ENCODE measurements around the gene CYS1.
"Not testable (repeated sequence)": the region's sequence is repeated elsewhere in the genome, so short reads cannot be mapped to it uniquely, and the experiment has no call there.

CYS1 gene

DNA sequence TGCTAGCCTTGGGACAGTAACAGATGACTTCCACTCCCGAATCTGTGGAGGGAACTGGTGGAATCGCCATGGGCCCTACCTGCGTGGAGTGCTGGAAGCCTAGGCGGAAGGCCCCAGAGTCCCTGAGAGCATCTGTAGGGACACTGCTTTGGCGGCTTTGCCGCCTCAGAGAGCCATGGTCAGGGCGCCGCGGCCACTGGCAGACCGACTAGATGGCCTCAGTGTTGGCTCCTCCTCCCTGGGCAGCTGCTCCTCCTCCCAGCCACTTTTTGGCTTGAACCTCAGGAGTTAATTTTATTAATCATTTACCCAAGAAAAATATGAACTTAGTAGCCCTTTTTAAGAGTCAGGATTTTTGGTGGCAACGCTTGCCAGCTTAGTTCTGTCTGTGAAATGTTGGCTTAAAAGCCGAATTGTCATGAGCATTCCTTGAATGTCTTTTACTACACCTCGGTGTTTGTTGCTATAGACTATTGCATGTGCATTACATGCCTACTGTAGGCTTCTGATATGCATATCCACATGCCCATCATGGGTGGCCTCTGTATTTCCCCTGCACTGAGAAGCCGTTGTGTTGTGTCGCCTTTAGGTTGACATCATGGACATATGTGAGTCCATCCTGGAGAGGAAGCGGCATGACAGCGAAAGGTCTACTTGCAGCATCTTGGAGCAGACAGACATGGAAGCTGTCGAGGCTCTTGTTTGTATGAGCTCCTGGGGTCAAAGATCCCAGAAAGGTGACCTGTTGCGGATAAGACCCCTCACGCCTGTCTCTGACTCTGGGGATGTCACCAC lies 34.5 kb downstream of the CYS1 start:
- DNase-seq = no peak

DNA sequence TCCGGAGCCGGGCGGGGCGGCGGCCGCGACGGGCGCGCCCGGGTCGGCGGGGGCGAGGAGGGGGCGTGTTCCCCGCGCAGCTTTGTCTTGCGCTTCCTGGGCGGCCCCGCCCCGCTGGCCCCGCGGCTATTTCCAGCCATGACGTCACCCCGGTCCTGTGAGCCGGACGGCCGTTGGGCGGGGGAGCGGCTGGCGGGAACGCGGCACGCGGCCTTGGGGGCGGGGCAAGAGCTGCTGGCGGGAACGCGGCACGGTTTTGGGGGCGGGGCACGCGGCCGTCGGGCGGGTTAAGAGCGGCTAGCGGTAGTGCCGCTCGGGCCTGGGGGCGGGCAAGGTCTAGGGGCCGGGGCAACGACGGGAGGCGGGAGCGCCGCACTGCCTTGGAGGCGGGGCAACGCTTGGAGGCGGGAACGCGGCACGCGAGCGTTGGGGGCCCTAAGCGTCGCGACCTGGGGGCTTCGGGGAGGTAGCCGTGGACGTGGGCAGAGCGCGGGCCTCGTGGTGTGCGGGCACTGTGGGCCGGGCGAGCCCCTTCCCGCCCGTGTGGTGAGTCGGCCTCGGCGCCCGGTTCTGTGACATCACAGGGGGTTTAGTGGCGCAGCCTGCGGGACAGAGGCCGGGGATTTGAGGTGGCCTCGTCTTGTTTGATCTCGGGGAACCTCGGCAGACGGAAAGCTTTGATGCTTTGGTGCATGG lies 36.2 kb downstream of the CYS1 start:
- DNase-seq = peak; percentile 94 to 98

DNA sequence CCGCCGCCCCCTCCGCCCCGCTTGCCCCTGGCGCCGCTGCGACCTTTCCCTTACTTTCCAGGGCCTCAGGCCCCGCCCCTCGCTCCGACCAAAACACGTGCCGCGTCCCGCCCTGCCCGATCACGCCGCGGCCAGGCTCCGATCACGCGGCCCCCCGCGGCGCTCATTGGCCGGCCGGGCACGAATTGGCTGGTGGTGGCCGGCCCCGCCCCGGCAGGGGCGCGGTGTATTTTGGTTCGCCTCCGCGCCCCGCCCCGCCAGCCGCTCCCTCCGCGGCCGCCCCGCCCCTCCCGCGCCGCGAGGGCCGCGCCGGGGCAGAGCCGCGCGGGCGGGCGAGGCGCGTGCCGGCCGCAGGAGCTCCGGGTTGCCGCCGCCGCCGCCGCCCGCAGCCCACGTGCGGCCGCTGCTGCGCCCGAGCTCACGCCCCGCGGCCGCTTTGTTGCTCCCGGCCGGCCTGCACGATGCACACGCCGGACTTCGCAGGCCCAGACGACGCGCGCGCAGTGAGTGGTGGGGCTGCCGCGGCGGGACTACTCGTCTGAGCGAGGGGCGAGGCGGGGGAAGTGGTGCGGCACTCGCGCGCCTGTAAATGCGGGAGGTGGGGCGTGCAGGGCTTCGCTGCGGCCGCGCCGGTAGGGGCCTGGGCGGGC lies 36.8 kb downstream of the CYS1 start, which contains the start of gene KLF11:
KLF11 (plus strand) TSS at position 295 of the 650 bp plus-strand sequence; CDS start at position 462, 167 bp downstream.
- peak; percentile 86 to 90 for DNase-seq

DNA sequence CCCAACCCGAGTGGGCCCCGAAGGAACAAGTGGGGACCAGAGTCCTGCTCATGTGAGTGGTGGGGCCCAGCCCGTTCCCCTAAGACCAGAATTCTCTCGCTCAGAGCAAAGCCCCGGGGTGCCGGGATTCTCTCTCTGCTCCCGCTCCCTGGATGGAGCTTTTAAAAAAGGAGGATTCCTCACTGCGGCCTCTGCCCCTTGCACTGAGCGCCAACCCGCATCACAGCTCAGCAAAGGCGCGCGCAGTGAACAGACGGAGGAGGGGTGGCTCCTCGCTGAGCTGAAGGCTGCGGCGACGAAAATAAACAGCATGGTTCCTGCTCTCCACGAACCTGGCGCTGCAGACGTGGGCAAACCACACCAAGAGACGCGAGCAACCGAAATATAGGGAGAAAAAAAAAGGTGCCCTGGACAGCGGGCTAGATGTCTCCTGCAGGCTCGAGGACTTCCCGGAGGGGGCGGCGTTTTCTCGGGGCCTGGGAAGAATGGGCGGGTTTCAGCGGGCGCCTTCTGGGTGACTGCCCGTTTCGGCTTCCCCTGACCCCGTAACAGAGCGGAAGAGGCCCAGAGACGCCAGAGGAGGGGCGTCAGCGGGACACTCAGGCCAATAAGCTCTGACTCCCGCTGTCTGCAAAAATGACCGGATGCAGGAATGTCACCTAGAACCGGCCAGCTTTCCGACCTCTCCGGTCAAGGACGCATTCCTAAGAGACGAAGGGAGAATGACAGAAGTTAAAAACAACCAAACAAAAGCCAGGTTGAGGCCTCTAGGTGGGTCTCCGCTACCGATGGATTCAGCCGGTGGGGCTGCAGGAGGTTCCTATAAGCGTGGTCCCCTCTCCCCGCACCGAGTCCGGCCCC lies 37.7 kb downstream of the CYS1 start:
- peak; percentile 57 to 65 for DNase-seq

DNA sequence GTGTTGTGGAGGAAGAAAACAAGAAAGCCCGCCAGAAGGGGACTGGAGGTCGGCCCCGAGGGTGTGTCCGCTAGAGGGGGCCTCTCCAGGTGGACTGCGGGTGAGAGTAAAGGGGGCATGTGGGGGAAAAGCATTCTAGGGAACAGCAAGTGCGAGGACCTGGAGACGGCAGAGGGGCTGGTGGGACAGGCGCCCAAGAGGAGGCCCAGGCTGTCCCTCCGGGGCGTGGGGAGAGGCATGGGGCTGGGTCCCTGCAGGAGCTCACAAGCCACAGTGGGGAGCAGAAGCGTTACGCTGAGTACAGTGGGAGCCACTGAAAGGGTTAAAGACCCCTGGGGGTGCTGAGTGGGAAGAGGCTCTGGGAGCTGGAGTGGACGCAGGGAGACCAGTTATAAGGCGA lies 38.5 kb downstream of the CYS1 start:
- DNase-seq = no peak

DNA sequence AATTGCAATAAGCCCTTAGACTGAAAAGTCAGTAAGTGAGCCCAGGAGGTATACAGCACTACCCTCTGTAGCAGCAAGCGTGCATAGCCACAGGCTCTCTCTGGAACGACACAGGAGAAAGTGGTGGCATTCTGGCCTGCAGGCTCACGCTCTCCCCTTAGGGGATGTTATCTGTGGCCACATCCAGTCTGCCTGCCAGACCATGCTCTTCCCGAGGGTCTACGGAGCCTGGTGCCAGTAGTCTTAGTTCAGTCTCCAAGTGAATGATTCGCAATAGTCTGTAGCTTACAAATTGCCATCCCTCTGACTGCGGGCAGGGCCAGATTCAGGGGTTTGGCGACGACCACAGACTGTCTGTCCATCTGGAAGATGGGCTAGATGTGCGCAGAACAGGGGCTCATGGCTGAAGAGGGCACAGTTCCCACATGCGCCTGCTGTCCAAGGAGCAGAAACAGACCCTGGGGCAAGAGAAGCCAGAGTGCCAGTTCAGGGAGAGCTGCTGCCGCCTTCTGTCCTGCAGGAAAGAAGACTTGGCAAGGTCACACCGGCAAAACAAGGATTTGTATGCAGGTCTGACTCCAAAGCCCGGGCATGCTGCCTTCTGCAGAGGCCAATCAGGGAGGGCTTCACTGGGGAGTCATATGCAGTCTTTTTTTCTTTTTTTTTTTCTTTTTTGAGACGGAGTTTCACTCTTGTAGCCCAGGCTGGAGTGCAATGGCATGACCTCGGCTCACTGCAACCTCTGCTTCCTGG lies 40.4 kb downstream of the CYS1 start:
- no peak for DNase-seq

DNA sequence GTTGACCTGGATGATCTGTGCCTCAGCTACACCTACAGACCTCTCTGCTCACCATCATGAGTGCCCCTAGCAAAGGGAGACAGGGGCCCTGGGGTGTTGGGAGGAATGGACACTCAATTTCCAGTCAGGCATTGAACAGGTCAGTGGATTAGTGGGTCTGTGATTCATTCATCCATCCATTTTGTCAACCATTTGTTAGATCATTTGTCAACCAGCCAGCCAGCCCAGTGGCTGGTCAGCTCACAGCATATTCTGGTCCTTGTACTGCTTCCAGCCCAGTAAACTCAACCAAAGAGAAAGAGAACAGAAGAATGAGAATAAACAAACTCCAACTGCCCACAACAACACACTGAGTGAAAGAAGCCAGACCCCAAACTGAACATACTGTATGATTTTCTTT lies 41.5 kb downstream of the CYS1 start:
- DNase-seq = no peak

DNA sequence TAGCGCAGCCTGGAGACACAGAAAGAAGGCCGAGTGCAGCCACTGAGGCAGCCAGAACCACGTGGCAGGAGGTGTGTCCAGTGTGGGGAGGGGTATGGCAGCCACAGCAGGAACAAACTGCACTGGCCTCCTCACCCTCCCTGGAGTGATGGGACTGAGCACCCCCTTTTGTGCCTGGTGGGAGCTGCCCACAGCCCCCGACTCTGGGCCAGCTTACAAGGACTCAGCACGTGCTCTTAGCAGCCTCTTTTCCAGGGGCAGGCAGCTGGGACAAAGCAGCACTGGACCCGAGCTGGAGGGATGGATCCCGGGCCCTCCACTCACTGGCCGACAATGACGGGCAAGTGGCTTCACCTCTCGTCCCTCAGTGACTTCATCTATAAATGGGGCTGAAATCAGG lies 42.1 kb downstream of the CYS1 start:
- DNase-seq = no peak

DNA sequence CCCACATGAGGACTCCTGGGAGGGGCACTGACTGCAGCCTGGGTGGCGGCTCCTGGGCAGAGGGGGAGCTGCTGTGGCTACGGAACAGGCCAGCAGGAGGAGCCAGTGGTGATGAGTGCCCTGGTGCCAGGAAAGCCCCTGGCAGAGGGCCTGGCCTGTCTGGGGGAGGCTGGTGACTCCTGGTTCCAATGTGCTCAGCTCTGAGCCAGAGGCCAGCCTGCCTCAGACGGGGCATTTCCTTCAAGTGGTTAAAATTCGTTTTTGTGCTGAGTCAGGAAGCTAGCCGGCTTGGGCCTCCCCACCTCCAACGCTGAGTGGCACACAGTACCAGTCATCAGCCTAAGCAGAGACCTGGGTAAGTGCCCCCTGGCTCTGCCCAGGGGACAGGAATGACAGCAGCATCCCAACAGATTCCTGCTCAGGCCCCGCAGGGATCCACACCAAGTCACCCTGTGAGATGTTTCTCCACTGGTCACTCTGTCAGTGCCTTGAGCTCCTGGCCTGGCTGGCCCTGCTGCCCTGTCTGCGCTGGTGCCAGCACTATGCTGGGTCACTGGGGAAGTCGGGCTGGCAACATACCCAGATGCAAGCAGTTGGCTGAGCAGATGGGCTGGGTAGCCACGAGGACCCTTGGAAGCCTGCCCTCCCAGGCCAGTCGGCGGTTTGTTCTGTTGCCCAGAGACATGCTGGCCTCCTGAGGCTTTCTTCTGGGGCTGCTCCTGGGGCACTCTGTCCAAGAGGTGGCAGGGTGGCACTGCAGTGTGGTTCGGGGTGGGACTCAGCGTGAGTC lies 43.9 kb downstream of the CYS1 start:
- peak; percentile 67 to 75 for DNase-seq

DNA sequence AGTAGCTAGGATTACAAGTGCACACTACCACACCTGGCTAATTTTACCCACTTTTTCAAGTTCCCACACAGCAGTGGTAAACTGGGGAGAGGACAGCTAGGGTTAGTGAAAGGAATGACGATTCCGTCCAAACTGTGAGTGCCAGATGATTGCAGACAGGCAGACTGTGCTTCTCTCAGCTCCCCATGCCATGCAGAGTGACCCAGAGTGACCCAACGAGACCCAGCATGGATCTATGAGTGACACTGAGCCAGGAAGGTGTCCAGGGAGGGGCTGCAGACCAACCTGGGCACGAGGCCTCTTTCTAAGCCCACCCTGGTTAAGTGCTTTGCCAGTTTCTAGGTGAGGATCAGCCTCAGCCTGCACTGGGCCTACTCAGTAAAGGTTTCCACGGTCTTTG lies 44.6 kb downstream of the CYS1 start:
- DNase-seq = no peak

DNA sequence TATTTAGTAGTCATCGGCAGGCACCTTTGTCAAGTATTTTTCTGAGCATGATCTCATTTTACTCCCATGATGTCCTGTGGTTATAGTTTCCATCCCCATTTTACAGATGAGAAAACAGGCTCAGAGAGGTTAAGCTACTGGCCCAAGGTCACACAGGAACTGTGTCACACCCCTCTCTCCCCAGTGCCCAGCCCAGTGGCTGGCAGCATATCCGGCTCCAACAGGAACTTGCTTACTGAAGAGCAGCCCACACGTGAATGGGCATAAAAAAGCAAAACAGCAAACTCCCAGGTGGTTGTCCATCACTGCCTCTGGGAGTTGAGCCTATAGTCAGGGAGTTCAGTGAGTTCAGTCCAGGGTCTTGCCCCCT lies 45.2 kb downstream of the CYS1 start:
- DNase-seq = peak in 1 of 2 donors; percentile 37

DNA sequence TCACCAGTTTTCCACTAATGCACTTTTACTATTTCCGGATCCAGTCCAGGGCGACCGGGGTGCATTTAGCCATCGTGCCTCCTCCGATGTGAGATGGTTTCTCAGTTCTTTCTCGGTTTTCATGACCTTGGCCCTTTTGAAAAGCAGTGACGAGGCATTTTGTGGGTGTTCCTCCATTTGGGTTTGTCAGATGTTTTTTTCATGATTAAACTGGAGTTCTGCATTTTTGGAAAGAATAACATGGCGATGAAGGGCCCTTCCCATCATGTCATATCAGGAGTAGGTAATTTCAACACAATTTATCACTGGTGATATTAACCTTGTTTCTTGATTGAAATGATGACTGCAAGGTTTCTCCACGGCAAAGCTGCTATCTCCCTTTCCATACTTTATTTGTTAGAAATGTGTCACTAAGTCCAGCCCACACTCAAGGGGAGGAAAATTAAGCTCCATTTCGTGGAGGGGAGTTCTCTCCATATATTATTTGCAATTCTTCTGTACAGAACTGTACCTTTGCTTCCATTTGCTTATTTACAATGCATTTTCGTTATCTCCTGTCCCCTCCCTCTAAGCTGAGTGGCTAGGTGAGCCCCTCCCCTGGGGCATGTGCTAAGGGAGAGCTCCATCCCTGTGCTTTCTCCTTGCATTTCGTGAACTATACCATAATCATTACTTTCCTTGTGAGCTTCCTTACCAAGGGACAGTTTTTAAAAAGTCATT lies 45.7 kb downstream of the CYS1 start:
- DNase-seq = no peak

DNA sequence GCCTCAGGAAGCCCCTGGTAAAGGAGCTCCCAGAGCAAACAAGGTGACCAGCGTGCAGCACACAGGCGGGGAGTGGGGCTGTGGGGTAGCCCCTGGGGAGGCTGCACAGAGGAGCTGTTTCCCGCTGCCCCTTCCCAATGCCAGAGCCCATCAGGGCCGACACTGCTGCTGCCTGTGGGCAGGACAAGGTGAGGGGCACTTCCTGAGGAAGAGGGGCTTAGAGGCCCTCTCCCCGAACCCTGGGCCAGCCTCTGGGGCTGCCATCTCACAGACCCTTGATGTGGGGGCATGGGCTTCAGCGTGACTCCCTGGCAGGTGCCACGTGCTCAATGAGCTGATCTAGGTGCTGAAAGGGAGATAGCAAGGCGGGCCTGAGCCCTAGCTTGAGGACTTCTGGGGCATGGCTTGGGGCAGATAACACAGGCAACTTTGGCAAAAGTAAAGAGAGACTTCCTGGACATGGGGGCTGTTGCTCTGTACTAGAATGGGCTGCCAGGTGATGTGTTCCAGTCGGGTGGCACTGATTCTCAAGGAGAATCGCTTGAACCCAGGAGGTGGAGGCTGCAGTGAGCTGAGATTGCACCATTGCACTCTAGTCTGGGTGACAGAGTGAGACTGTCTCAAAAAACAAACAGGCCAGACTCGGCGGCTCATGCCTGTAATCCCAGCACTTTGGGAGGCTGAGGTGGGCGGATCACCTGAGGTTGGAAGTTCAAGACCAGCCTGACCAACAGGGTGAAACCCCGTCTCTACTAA lies 46.8 kb downstream of the CYS1 start:
- no peak for DNase-seq

DNA sequence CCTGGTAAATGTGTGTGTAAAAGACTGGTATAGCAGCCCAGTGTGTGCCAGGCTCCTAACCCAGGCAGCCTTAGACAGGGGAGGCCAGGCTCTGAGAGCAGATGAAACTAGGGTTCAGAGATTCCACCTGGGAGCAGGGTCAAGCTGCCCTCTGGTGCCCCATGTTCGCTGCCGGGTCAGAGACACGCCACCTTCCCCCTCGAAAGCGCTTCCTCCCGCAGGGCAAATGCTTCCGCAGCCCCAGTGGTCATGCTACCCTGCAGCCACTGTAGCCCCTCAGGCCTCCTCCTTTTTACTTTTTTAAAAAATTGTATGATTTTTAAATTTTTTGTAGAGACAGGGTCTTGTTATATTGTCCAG lies 47.5 kb downstream of the CYS1 start:
- DNase-seq = no peak

DNA sequence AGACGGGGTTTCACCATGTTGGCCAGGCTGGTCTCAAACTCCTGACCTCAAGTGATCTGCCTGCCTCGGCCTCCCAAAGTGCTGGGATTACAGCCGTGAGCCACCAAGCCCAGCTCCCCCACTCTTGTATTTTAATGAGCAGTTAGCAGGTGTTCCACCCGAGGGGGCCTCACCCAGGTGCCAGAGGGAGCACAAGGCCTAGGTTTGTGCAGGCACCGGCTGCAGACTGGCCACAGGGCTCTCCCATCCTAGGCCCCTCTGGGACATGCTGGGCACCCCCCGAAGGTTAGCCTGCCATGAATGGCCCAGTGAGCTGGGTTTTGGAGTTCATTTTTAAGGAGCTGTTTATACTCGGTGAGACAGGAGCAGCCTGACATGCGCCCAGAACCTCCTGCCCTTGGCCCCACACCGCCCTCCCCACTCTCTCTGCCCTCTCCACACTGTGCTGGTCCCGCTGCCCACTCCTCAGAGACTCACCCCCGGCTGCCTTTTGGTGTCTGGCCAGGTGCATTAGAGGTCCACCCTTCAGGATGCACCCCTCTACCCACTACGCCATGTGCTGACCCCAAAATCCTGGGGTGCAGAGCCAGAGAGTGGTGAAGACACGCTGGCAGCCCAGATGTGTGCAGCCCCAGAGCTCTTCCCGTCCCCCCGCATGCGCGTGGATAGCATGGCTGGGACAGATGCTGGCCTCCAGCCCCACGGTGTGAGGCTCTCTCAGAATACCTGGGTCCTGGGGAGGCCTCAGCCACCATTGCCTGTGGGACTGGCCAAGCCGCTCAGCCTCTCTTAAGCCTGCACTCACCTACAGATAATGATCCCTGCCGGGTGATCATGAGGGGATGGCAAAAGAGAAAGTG lies 48.1 kb downstream of the CYS1 start:
- no peak for DNase-seq

DNA sequence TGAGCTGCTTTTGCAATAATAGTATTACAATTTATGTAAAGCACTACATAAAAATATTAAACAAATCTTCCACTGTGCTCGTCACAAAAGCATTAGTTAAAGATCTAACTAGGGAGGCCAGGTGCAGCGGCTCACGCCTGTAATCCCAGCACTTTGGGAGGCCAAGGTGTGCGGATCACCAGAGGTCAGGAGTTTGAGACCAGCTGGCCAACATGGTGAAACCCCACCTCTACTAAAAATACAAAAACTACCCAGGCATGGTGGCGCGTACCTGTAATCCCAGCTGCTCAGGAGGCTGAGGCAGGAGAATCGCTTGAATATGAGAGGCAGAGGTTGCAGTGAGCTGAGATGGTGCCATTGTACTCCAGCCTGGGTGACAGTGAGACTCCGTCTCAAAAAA lies 49.4 kb downstream of the CYS1 start:
- not testable (repeated sequence) for DNase-seq

DNA sequence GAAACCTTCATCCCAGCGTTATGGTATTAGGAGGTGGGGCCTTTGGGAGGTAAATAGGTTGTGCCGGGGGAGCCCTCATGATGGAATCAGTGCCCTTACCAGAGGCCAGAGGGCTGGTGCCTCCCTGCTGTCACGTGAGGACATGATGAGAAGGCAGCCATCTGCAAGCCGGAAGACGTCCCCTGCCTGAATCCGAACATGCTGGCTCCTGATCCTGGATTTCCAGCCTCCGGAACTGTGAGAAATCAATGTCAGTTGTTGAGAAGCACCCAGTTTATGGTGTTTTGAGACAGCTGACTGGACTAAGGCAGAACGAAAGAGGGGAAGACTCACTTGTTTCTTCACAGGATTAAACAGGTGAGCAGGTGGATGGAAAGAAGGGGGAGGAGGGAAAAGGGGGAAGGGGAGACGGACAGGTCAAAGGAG lies 49.9 kb downstream of the CYS1 start:
- DNase-seq = no peak

DNA sequence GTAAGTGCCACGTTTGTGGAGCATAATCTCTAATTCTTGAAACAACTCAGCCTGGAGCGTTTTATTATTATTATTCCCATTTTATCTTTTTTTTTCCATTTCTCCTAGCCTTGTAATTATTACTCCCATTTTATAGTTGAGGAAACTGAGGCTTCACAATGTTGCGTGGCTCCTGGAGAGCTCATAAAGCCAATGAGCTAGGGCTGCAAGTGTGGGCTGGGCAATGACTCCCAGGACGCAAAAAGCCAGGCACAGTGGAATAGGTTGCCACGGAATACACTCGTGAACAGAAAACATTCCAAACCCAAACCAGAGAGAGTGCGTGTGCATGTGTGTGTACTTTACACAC lies 50.4 kb downstream of the CYS1 start:
- no peak for DNase-seq

Data from CD4-positive, alpha-beta T cell treated with Interferon alpha-2 for 1 hour (primary cell).